Stomach (tissue), 4 donors: Measurements from ENCODE around the gene CSNK2B.

ENCODE experiments used
- CTCF ChIP-seq, 7 experiments: fragments of 450-650 bp in 4 of 7; fragments of 200-600 bp in 3 of 7; sonication (generic) in 3 of 7; IDR thresholded peaks; one replicate each; pipeline ENCODE4 v1.5.1; 2016 to 2019; ENCODE audit warnings: antibody characterized with exemption in 7 of 7, control low read depth in 2 of 7, mild to moderate bottlenecking in 1 of 7
- POLR2A ChIP-seq, 4 donors: fragments of 450-650 bp; IDR thresholded peaks; one replicate each; pipeline ENCODE4 v1.6.1; 2016; ENCODE audit warnings: antibody characterized with exemption in 4 of 4, control low read depth in 2 of 4, mild to moderate bottlenecking in 1 of 4, moderate library complexity in 1 of 4
- POLR2AphosphoS5 ChIP-seq, 3 donors: sonication (generic); formaldehyde crosslinking; IDR thresholded peaks; one replicate each; pipeline ENCODE4 v1.6.1; 2016; ENCODE audit warnings: antibody characterized with exemption in 3 of 3

GRCh38 chr6:31640612-31641011 is 25.3 kb upstream of the CSNK2B start:
- TF ChIP-seq POLR2A (IDR thresholded peaks at IDR 0.05) (no peak), CTCF (IDR thresholded peaks at IDR 0.05) (no peak), POLR2AphosphoS5 (IDR thresholded peaks at IDR 0.05) (no peak)
